Right lobe of liver (tissue), 6 donors: ENCODE results near the gene TASOR. TPM values are rescaled to one million over a fixed set of nuclear protein-coding genes. Genes with fewer than 3 reads are reported as not detected.
"Not testable (repeated sequence)": the region's sequence is repeated elsewhere in the genome, so short reads cannot be mapped to it uniquely, and the experiment has no call there.

Experiments
- ATAC-seq, 4 donors: fragments of 200-7000 bp; cut with Tn5 transposase; one replicate each; pipeline ENCODE4 v1.9.1; 2020; ENCODE audit warnings: mild to moderate bottlenecking in 4 of 4, moderate library complexity in 4 of 4
- DNase-seq, 3 donors: peaks; one replicate each; pipeline ENCODE4 v3.0.0-alpha.2; 2020
- H3K27ac ChIP-seq, 3 donors: fragments of 200-600 bp; one replicate each; pipeline ENCODE4 v1.8.0; 2022
- H3K27me3 ChIP-seq, 2 donors: fragments of 200-600 bp; one replicate each; pipeline ENCODE4 v1.8.0; 2022
- H3K36me3 ChIP-seq, 4 donors: fragments of 200-600 bp; sonication (generic) in 1 of 4; one replicate each; pipeline versions ENCODE4 v1.5.1 to v1.8.0; 2017 to 2022; ENCODE audit warnings: control low read depth in 1 of 4
- H3K4me1 ChIP-seq, 4 donors: fragments of 200-600 bp; sonication (generic) in 1 of 4; one replicate each; pipeline versions ENCODE4 v1.5.1 to v1.8.0; 2017 to 2022; ENCODE audit warnings: control low read depth in 1 of 4
- H3K4me3 ChIP-seq, 3 donors: fragments of 200-600 bp; one replicate each; pipeline ENCODE4 v1.8.0; 2022
- H3K9me3 ChIP-seq, 4 donors: fragments of 200-600 bp; sonication (generic) in 1 of 4; one replicate each; pipeline versions ENCODE4 v1.5.1 to v1.8.0; 2017 to 2022; ENCODE audit warnings: control low read depth in 1 of 4
- POLR2A ChIP-seq: fragments of 450-650 bp; IDR thresholded peaks from one replicate; pipeline ENCODE4 v1.6.1; 2017; ENCODE audit warnings: antibody characterized with exemption, mild to moderate bottlenecking
- WGBS: methylation state at CpG from one replicate; pipeline ENCODE4 v1.1.6; 2018; ENCODE audit warnings: low coverage, low lambda C conversion rate; ENCODE audit not compliant: insufficient coverage; ENCODE audit errors: missing lambda C conversion rate; 5-methylcytosine and 5-hydroxymethylcytosine counted together
- intact Hi-C, 2 donors: fragments of 100-400 bp; cut with DNase I; formaldehyde crosslinking; loops; one replicate each; pipeline versions ENCODE4 v1.11.2 to v1.14.1; 2022
- total RNA-seq, 6 experiments: library from RNA; depleted of rRNA in 2 of 6; stranded (reverse); fragments of >200 nt in 2 of 6; fragmentation: NEBNext Ultra II Directional in 3 of 6; extraction: Animal tissue kit (Norgen Biotek cat#: 25700) in 3 of 6; gene quantifications; one replicate each; pipeline versions ENCODE4 v1.1.0 to v1.2.4, GENCODE V29; 2016 to 2023
- TF ChIP-seq, protein P1 (sequence below), 4 donors: fragments of 200-600 bp in 3 of 4; fragments of 450-650 bp in 1 of 4; IDR thresholded peaks; one replicate each; pipeline versions ENCODE4 v1.5.1 to v1.8.0; 2016 to 2022; ENCODE audit warnings: antibody characterized with exemption in 4 of 4, mild to moderate bottlenecking in 2 of 4
- donor health status: DM: no; HTN: yes; CAD: no.
- donor health status: DM: no; HTN: no; CAD: no.
- donor health status: DM: no; HTN: no; CAD: no.
- donor health status: DM: no; HTN: yes; CAD: no.
- donor health status: DM: no; HTN: yes; CAD: no.

TASOR gene
- total RNA-seq, 6 experiments from 2014 or later: 13.7 to 31.0 (median 21.5) TPM

DNA sequence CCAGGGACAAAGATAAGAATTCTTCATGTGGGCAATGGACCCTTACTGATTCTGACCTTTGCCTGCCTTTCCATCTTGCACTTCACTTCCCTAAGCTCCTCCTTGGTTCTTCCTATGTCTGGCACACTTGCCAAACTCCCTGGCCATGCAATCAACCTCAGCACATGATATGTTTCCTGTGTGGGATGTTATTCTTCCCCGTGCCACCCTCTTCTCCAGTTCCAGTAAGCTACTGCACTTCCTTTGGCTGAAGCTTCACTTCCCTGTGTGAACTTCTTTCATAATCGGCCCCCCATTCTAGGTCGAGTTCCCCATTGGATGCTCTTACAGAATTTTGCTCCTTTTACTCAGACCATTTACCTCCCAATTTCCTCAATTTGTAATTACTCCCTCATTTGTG lies 10.7 kb upstream of the TASOR start:
- no peak for TF ChIP-seq POLR2A
- TF ChIP-seq, protein P1, sequence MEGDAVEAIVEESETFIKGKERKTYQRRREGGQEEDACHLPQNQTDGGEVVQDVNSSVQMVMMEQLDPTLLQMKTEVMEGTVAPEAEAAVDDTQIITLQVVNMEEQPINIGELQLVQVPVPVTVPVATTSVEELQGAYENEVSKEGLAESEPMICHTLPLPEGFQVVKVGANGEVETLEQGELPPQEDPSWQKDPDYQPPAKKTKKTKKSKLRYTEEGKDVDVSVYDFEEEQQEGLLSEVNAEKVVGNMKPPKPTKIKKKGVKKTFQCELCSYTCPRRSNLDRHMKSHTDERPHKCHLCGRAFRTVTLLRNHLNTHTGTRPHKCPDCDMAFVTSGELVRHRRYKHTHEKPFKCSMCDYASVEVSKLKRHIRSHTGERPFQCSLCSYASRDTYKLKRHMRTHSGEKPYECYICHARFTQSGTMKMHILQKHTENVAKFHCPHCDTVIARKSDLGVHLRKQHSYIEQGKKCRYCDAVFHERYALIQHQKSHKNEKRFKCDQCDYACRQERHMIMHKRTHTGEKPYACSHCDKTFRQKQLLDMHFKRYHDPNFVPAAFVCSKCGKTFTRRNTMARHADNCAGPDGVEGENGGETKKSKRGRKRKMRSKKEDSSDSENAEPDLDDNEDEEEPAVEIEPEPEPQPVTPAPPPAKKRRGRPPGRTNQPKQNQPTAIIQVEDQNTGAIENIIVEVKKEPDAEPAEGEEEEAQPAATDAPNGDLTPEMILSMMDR (IDR thresholded peaks at IDR 0.05): no peak
- intact Hi-C loops: no loop called here
- WGBS: 39% methylated on average over 3 of the region's 3 CpGs
- DNase-seq (no peak), ATAC-seq (peak; percentile 48 to 68 (median 66))
- no peak overlapping the region for H3K4me3 ChIP-seq
- H3K4me1 ChIP-seq: no peaks in the 10 kb centered on the region
- H3K36me3 ChIP-seq: no peaks in the 10 kb centered on the region
- H3K27ac ChIP-seq: no peak overlapping the region
- no peaks in the 10 kb centered on the region for H3K9me3 ChIP-seq
- H3K27me3 ChIP-seq: no peaks in the 10 kb centered on the region

DNA sequence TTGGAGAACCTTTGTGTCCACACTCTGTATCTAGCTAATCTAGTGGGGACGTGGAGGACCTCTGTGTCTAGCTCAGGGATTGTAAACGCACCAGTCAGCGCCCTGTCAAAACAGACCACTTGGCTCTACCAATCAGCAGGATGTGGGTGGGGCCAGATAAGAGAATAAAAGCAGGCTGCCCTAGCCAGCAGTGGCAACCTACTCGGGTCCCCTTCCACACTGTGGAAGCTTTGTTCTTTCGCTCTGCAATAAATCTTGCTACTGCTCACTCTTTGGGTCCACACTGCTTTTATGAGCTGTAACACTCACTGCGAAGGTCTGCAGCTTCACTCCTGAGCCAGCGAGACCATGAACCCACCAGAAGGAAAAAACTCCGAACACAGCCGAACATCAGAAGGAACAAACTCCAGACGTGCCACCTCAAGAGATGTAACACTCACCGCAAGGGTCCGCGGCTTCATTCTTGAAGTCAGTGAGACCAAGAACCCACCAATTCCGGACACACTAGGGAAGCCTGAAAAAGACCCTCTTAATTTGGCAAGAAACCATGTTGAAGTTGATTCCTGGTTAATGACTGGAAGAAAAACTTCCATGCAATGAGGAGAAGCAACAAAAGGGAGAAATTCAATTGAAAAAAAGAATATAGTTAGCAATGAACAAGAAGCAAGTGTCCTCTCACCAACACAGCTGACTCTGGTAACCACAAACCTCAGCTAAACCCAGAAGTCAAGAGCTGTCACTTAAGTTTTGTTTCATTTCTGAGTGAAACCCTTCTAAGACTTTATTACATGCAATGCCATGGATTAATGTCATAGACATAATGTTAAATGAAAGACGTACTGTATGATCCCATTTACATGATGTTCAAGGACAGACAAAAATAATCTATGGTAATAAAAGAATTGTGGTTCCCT lies 9.7 kb upstream of the TASOR start:
- DNase-seq, intact Hi-C loops, H3K27ac ChIP-seq, H3K4me3 ChIP-seq, H3K9me3 ChIP-seq, H3K27me3 ChIP-seq, H3K36me3 ChIP-seq, H3K4me1 ChIP-seq: not testable (repeated sequence)
- ATAC-seq: peak in 2 of 4 donors; percentile 21 to 45
- 55% methylated on average over 9 of the region's 15 CpGs for WGBS

DNA sequence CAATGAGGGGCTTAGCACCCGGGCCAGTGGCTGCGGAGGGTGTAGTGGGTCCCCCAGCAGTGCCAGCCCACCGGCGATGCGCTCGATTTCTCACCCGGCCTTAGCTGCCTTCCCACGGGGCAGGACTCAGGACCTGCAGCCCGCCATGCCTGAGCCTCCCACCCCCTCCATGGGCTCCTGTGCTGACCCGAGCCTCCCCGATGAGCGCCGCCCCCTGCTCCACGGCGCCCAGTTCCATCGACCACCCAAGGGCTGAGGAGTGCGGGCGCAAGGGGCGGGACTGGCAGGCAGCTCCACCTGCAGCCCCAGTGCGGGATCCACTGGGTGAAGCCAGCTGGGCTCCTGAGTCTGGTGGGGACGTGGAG lies 8.9 kb upstream of the TASOR start:
- ATAC-seq, intact Hi-C loops, H3K4me3 ChIP-seq, H3K27ac ChIP-seq, DNase-seq, H3K27me3 ChIP-seq, H3K4me1 ChIP-seq, H3K36me3 ChIP-seq, H3K9me3 ChIP-seq: not testable (repeated sequence)
- WGBS: no CpG with 5 or more reads among the region's 21 CpGs

DNA sequence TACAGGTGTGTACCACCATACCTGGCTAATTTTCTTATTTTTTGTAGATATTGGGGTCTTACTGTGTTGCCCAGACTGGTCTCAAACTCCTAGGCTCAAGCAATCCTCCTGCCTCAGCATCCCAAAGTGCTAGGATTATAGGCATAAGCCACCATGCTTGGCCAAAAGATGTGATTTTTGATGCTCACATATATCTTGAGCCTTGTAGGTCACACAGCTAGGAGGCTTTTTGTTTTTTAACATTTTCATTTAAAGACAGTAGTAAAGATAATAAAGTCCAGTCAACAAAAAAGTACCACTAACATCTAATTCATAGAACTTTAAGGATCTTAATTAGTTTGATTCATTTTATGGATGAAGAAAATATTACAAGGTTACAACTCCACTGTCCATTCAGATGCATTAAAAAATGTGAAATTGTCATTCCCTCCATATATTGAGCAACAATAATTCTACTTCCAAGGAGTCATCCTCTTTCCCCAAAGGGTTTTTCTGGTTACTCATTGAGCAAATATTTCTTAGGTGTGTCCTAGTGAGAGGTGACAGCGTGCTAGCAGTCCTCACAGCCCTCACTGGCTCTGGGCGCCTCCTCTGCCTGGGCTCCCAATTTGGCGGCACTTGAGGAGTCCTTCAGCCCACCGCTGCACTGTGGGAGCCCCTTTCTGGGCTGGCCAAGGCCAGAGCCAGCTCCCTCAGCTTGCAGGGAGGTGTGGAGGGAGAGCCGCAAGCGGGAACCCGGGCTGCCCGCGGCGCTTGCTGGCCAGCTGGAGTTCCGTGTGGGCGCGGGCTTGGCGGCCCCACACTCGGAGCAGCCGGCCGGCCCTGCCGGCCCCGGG lies 8.3 kb upstream of the TASOR start:
- DNase-seq: no peak
- no peaks in the 10 kb centered on the region for H3K4me1 ChIP-seq
- intact Hi-C loops: no loop called here
- no peaks in the 10 kb centered on the region for H3K36me3 ChIP-seq
- H3K4me3 ChIP-seq: no peak overlapping the region
- no peak overlapping the region for H3K27ac ChIP-seq
- H3K27me3 ChIP-seq: no peaks in the 10 kb centered on the region
- ATAC-seq: no peak
- TF ChIP-seq POLR2A: no peak
- TF ChIP-seq, protein P1 (IDR thresholded peaks at IDR 0.05): no peak
- 90% methylated on average over 1 of the region's 19 CpGs for WGBS
- no peaks in the 10 kb centered on the region for H3K9me3 ChIP-seq

DNA sequence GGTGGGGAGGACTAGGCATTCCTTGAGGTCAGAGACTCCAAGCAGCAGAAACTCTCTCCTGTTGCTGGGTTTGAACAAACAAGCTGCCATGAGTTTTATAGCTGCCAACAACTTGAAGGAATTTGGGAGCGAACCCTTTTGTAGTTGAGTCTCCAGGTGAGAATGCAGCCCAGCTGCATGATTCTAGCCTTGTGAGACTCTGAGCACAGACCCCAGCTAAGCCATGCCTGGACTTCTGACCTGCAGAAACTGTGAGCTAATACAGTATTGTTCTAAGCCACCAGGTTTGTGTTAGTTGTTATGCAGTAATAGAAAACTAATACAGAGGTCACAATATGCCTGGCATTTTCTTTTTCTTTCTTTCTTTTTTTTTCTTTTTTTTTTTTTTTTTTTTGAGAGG lies 6.2 kb upstream of the TASOR start:
- DNase-seq (no peak), ATAC-seq (no peak)
- no peak for TF ChIP-seq POLR2A
- TF ChIP-seq, protein P1 (IDR thresholded peaks at IDR 0.05): no peak
- no peaks in the 10 kb centered on the region for H3K9me3 ChIP-seq
- WGBS: 100% methylated on average over 1 of the region's 1 CpG
- H3K27me3 ChIP-seq: no peaks in the 10 kb centered on the region
- H3K4me3 ChIP-seq: no peak overlapping the region
- H3K4me1 ChIP-seq: no peaks in the 10 kb centered on the region
- intact Hi-C loops: no loop called here
- H3K36me3 ChIP-seq: no peaks in the 10 kb centered on the region
- no peak overlapping the region for H3K27ac ChIP-seq
